HG03097 (cell line): ENCODE measurements around the gene SSX2IP.
"Not testable (repeated sequence)": the region's sequence is repeated elsewhere in the genome, so short reads cannot be mapped to it uniquely, and the experiment has no call there.

Experiments
- ATAC-seq: cut with Tn5 transposase; IDR thresholded peaks from one replicate; pipeline ENCODE4 v1.9.1; 2021; ENCODE audit not compliant: unreplicated experiment, low FRiP score

The SSX2IP gene

GRCh38 chr1:84620720-84621313 is 69.4 kb downstream of the SSX2IP start:
- peak; percentile 94 for ATAC-seq

DNA sequence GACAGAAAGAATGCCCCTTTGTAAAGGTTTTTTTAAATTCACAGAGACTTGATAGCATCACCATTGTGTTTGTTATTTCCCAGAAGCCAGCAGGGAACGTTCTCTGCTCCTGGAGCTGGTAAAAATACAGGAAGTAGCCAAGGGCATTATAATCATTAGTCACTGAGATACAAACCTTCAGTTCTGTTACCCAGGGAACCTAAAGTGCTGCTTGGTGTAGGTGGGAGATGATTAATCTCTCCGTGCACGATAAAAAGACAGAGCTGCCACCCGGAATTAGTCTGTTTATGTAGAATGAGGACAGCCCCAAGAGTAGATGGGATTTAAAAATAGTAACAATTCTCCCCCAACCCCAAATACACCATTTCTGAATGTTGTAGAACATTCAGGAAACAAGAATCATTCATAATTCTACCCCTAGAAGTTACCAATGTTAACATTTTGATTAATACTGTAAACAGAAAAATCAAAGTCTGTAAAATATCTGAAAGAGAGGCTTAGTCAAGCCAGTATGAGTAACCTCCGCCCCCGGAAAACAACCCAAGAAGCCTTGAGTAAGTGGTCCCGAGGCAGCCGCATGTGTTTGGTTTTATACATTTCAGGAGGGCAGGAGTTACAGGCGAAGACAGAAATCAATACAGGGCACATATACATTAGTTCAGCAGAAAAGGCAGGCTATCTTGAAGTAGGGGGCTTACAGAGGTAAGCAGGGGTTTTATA is 70.7 kb downstream of the SSX2IP start:
- no peak for ATAC-seq

DNA sequence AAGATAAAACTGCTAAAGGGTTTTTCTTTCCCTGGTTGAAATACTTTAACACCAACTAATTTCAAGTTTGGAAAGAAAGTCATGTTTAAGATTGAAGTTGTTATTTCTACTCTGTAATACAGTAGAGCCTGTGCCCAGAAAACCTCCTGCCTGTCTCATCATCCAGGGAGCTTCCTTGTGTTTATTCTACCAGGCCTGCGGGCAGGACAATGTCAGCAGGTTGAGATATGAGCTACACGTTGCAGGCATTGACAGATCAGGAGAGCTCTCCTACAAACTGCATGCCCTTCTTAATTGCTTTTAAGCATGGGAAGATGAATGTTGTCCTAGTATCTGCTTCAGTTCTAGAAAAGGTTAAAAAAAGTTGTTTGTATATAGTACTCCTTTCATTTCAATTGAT is 72.9 kb downstream of the SSX2IP start:
- ATAC-seq, result no peak

- ATAC-seq, result no peak
Observed at GRCh38 chr1:84615790-84616189, 74.5 kb downstream of the SSX2IP start.

DNA sequence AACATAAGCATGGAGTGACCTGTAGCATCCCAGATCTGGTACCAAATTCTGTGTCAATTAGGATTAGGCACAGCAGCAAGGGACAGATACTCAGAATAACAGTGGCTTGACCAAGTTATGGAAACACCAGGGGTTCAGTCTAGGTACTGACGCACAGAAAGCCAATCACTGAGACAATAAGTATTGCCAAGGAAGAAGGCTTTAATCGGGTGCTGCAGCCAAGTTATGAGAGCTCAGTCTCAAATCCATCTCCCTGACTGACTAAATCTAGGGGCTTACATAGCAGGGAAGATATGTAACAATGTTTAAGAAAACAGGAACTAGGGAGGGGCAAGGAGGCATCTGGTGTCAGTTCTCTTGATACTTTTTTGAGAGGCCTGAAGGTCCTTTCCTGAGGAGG is 76.4 kb downstream of the SSX2IP start:
- ATAC-seq, result no peak

DNA sequence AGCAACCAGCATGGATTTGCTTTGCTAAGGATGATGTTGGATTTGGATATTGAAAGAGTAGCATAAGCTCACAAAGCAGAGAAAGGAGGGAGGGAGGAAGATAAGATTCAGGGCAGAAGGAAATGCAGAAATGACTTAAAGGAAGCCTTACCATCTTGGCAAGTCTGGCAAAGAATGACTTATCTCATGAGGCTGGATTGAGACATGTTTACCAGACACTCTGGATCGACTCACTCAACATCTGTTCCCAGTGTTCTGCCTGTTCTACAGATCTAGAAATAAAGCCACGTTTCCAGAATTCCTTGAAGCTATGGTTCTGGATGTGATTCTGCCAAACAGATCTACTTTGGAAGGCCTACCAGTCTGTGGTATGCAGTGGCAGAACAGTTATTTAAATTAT is 77.2 kb downstream of the SSX2IP start:
- no peak for ATAC-seq

- no peak for ATAC-seq
Observed at GRCh38 chr1:84611796-84612195, 78.5 kb downstream of the SSX2IP start.

DNA sequence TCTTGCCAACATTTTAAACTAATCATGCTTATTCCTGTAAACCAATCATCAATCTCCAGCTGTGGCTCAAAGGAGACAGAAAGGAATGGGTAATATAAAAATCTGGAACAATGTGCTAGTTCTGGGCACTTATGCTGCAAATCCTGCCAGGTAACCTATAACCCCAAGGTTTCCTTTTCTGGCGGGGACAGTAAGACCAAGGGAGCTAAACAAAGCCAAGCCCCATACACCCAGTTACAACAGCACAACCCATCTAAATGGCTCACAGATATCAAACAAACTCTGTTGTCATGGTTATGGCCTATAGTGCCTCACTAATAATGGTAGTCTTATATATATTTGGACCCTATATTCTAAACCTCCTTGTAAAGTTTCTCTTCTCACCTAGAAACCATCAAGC is 79.2 kb downstream of the SSX2IP start:
- ATAC-seq, result no peak

DNA sequence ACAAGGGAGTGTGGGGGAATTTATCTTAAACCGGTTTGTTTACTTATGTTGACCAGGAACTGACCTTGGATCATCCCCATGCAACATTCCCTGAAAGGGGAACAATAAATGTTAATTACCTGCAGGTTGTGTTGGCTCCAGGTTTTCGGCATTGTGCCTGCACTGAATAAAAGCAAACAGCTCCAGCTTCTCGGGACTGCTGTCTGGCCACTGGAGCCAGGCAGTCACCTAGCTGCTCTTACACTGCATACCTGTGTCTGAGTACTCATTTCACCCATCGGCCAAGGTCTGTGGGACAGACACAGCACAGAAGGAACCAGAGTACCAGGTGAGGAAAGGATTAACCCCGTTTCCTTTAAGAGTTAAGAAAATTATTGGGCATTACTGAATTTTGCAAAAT is 83.3 kb downstream of the SSX2IP start:
- no peak for ATAC-seq

DNA sequence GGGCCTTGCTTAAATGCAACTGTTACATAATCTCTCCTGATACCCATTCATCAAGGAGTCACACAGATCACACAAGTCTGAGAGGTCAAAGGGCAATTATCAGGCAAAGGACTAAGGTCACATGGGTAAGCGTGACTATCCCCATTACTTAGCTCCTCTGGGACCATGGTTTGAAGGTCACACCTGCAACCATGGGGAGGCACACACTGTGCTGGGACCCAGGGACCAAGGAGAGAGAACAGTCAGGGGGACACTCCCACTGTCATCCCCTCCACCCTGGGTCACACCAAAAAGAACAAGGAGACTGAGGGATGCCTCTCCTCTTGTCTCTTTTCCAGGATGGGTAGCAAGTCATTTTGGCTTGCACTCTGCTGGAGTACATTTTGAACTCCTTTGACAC is 85.1 kb downstream of the SSX2IP start:
- no peak for ATAC-seq

- ATAC-seq, result no peak
Observed at GRCh38 chr1:84603941-84604830, 86.1 kb downstream of the SSX2IP start.

DNA sequence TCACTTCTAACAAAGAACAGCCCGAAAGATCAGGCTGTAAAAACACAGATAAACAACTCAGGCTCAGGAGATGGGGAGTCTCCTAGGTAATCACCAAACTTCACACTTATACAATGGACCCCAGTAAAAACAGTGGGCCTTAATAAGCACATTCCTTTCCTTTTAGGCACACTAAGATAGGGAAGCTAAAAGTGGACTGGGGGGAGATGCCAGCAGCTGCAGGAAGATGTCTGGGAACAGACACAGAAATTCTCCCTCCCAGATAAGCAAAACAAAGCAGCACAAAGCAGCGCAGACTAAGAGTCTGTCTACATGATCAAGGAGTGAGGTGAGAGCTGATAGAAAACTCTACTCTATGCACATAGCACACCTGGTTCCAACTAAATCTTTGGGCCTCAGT is 87.0 kb downstream of the SSX2IP start:
- no peak for ATAC-seq

DNA sequence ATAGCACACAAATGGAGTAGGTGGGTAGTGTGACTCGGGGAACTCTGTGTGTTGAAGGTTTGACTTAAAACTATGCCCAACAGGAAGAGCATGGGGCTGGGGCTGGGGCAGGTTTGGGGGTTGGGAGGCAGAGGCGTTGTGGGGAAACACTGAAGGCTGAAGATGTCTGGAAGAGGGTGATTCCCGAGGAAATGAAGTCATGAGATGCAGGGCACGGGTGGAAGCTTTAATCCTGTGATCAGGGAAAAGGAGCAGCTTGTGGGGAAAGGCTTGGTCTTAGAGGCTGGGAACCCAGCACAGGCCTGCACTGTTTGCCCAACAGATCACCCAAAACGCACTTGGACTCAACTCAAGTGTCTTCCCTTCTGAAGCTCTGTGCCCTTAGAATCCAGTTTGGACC is 89.5 kb downstream of the SSX2IP start:
- no peak for ATAC-seq

DNA sequence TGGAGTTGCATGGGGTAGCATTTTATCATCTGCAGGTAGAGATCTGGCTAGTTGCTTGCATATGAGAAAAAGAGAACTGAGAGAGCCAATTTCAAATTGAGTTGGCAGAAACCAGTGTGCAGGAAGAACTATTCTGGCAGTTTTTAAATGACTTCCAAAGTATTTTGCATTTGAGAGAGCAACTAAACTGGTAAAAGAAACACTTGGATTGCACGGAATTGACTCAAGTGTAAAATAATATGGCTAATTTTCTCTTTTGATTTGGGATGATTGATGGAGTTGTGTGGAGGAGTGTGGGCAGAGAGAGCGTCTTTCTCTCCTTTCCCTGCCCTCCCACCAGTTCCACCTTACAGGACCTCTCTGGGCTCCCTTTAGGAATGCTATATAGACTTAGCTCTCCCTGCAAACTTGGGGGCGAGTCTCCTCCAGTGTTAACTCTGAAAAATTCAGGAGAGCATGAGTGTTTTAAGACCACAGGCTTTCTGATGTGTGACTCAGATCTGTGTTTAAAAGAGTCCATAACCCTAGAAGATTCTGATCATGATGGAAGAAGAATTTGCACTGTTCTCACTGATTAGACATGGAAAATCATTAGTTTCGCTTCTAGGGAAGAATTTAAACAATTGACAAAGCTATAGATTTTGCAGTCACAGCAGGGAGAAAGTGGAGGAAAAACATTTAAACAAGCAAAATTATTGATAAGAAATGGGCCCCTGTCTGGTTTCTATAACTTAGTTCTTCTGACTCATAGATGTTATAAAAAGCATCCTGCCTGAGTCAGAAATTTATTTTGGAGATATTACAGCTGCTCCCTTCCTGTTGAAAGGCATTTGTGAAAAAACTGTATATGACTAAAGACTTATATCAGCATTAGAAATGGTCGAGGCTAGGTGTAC is 91.2 kb downstream of the SSX2IP start:
- ATAC-seq, result peak; percentile 69

DNA sequence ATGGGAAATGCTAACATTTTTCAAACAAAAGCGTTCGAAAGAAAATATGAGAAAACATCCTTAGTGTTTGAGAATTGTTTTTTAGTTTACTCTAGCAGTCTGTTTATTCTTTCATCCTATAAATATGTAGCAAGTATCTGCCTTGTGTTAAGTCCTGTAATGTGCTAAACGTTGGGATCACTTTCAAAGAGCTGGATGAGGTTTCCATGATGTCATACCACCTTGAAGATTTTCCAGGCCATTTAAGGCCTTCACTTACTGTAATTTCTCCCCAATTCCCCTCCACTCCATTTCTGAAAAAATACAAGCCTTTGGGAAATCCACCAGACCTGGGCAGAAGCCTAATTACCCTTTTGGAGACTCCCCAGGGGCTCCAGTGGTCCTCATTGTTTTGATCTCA is 91.8 kb downstream of the SSX2IP start:
- ATAC-seq, result no peak

DNA sequence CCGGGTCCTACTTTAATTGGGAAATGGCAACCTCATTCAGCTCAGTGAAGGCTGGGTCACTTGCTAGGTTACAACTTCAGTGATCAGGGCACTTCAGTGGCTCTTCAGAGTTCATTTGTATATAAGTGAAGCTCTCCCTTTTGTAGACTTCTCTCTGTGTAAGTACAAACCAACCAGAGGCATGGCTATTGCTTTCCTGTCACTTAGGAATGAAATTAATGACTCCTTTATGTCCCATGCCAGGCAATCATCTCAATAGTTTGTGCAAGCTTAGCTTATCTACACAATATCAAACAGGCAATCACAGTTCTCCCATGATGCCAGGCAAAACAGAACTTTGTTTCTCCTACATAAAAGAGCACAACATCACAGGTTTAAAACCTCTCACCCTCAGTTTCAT is 93.2 kb downstream of the SSX2IP start:
- ATAC-seq, result no peak

DNA sequence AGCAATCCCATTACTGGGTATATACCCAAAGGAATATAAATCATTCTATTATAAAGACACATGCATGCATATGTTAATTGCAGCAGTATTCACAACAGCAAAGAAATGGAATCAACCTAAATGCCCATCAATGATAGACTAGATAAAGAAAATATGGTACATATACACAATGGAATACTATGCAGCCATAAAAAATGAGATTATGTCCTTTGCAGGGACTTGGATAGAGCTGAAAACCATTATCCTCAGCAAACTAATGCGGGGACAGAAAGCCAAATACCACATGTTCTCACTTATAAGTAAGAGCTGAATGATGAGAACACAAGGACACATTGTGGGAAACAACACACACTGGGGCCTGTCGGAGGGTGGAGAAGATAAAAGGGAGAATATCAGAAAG is 95.3 kb downstream of the SSX2IP start:
- ATAC-seq, result not testable (repeated sequence)
